Gastroesophageal sphincter (tissue), 4 donors: ENCODE results near the gene NEURL1. TPM values are rescaled to one million over a fixed set of nuclear protein-coding genes. Genes with fewer than 3 reads are reported as not detected.

Experiments
- ATAC-seq: fragments of 150-250 bp; one replicate; pipeline ENCODE4 v1.9.1; 2016; ENCODE audit warnings: mild to moderate bottlenecking, moderate library complexity
- H3K27ac ChIP-seq, 4 donors: fragments of 200-600 bp; sonication (generic) in 3 of 4; 1 replicate in 3 of 4; 2 replicates in 1 of 4; pipeline ENCODE4 v1.5.1; 2016 to 2019
- H3K27me3 ChIP-seq: fragments of 200-600 bp; sonication (generic); one replicate; pipeline ENCODE4 v1.5.1; 2019
- H3K36me3 ChIP-seq, 2 donors: fragments of 200-600 bp; sonication (generic); one replicate each; pipeline ENCODE4 v1.5.1; 2019; ENCODE audit warnings: control low read depth in 1 of 2
- H3K4me1 ChIP-seq, 3 donors: fragments of 200-600 bp; sonication (generic); 1 replicate in 2 of 3; 2 replicates in 1 of 3; pipeline ENCODE4 v1.5.1; 2016 to 2019; ENCODE audit warnings: control low read depth in 2 of 3
- H3K4me3 ChIP-seq, 2 donors: fragments of 200-600 bp; sonication (generic); one replicate each; pipeline ENCODE4 v1.5.1; 2019; ENCODE audit warnings: mild to moderate bottlenecking in 1 of 2, moderate library complexity in 1 of 2
- H3K9me3 ChIP-seq, 3 donors: fragments of 200-600 bp; sonication (generic); one replicate each; pipeline ENCODE4 v1.5.1; 2017 to 2019; ENCODE audit warnings: control low read depth in 2 of 3
- CTCF ChIP-seq, 4 experiments: fragments of 200-600 bp in 2 of 4; fragments of 450-650 bp in 2 of 4; sonication (generic) in 1 of 4; IDR thresholded peaks; one replicate each; pipeline ENCODE4 v1.5.1; 2017 to 2019; ENCODE audit warnings: antibody characterized with exemption in 4 of 4, mild to moderate bottlenecking in 2 of 4, moderate library complexity in 2 of 4
- EP300 ChIP-seq: sonication (generic); formaldehyde crosslinking; IDR thresholded peaks from one replicate; pipeline ENCODE4 v1.6.1; 2017; ENCODE audit warnings: antibody characterized with exemption, mild to moderate bottlenecking
- POLR2A ChIP-seq, 2 donors: fragments of 450-650 bp; IDR thresholded peaks; one replicate each; pipeline ENCODE4 v1.6.1; 2017; ENCODE audit warnings: antibody characterized with exemption in 2 of 2, mild to moderate bottlenecking in 2 of 2, moderate library complexity in 1 of 2
- POLR2AphosphoS5 ChIP-seq: sonication (generic); formaldehyde crosslinking; IDR thresholded peaks from one replicate; pipeline ENCODE4 v1.6.1; 2017; ENCODE audit warnings: antibody characterized with exemption
- WGBS, 2 donors: methylation state at CpG; one replicate each; pipeline ENCODE4 v1.1.5; 2018; ENCODE audit warnings: low coverage in 1 of 2; 5-methylcytosine and 5-hydroxymethylcytosine counted together
- total RNA-seq, 4 donors: library from RNA; depleted of rRNA; stranded (reverse); fragments of >200 nt; gene quantifications; one replicate each; pipeline ENCODE4 v1.1.0, GENCODE V29; 2016

Gene NEURL1
- total RNA-seq, 4 donors from 2014 or later, result 0.15 to 0.27 (median 0.19) TPM; not detected in 1

GRCh38 chr10:103465411-103466179, 27.9 kb upstream of the NEURL1 start:
- no peak overlapping the region for H3K27ac ChIP-seq
- no peak for TF ChIP-seq POLR2A (IDR thresholded peaks at IDR 0.05)
- no peak for TF ChIP-seq EP300
- no peak for TF ChIP-seq POLR2AphosphoS5
- TF ChIP-seq CTCF (IDR thresholded peaks at IDR 0.05), result no peak
- H3K27me3 ChIP-seq, result no peaks in the 10 kb centered on the region
- WGBS, 2 donors, result 86 to 93% methylated on average over 6 to 11 of the region's 14 CpGs
- H3K4me1 ChIP-seq, result no peaks in the 10 kb centered on the region
- no peaks in the 10 kb centered on the region for H3K36me3 ChIP-seq
- ATAC-seq, result no peak
- no peaks in the 10 kb centered on the region for H3K9me3 ChIP-seq
- H3K4me3 ChIP-seq, result no peak overlapping the region

- peaks cover 4% of the 10 kb centered on the region for H3K27me3 ChIP-seq
- H3K4me1 ChIP-seq, result peaks cover 0 to 9% (median 5%) of the 10 kb centered on the region in 3 donors
- no peaks in the 10 kb centered on the region for H3K9me3 ChIP-seq
- H3K36me3 ChIP-seq, result no peaks in the 10 kb centered on the region
- TF ChIP-seq POLR2A (IDR thresholded peaks at IDR 0.05), result no peak
- no peak for TF ChIP-seq EP300
- TF ChIP-seq CTCF (IDR thresholded peaks at IDR 0.05), result no peak
- no peak for TF ChIP-seq POLR2AphosphoS5
- WGBS, 2 donors, result 83% methylated on average over 2 to 3 of the region's 3 CpGs
- H3K4me3 ChIP-seq, result no peak overlapping the region
- ATAC-seq, result no peak
- no peak overlapping the region for H3K27ac ChIP-seq
These were observed 26.8 kb upstream of the NEURL1 start for GRCh38 chr10:103466734-103467133.

GRCh38 chr10:103467406-103467805, 26.1 kb upstream of the NEURL1 start:
- no peak for ATAC-seq
- TF ChIP-seq POLR2A (IDR thresholded peaks at IDR 0.05) (no peak), EP300 (no peak)
- 83% methylated on average over 7 of the region's 7 CpGs; no CpG with 5 or more reads in 1 of the 2 donors for WGBS, 2 donors
- peaks cover 0 to 14% (median 5%) of the 10 kb centered on the region in 3 donors for H3K4me1 ChIP-seq
- no peaks in the 10 kb centered on the region for H3K9me3 ChIP-seq
- H3K27ac ChIP-seq, result no peak overlapping the region
- peaks cover 4% of the 10 kb centered on the region for H3K27me3 ChIP-seq
- H3K4me3 ChIP-seq, result no peak overlapping the region
- no peaks in the 10 kb centered on the region for H3K36me3 ChIP-seq

- H3K4me1 ChIP-seq, result peaks cover 0 to 14% (median 5%) of the 10 kb centered on the region in 3 donors
- H3K9me3 ChIP-seq, result no peaks in the 10 kb centered on the region
- TF ChIP-seq POLR2A (IDR thresholded peaks at IDR 0.05) (no peak), POLR2AphosphoS5 (no peak), EP300 (no peak), CTCF (IDR thresholded peaks at IDR 0.05) (no peak)
- H3K4me3 ChIP-seq, result no peak overlapping the region
- WGBS, 2 donors, result 47 to 100% methylated on average over 2 to 5 of the region's 5 CpGs
- ATAC-seq, result no peak
- no peak overlapping the region for H3K27ac ChIP-seq
- peaks cover 4% of the 10 kb centered on the region for H3K27me3 ChIP-seq
- H3K36me3 ChIP-seq, result no peaks in the 10 kb centered on the region
These were observed 24.3 kb upstream of the NEURL1 start for GRCh38 chr10:103469201-103469600.

GRCh38 chr10:103470761-103471653, 22.5 kb upstream of the NEURL1 start:
- ATAC-seq, result peak; percentile 75
- no peaks in the 10 kb centered on the region for H3K9me3 ChIP-seq
- TF ChIP-seq EP300 (no peak), CTCF (IDR thresholded peaks at IDR 0.05) (no peak), POLR2AphosphoS5 (no peak), POLR2A (IDR thresholded peaks at IDR 0.05) (no peak)
- 65 to 69% methylated on average over 6 to 7 of the region's 14 CpGs for WGBS, 2 donors
- peaks cover 7% of the 10 kb centered on the region for H3K27me3 ChIP-seq
- H3K4me3 ChIP-seq, result no peak overlapping the region
- peaks cover 0 to 14% (median 5%) of the 10 kb centered on the region in 3 donors for H3K4me1 ChIP-seq
- H3K36me3 ChIP-seq, result no peaks in the 10 kb centered on the region
- peak overlapping the region in 3 of 4 donors; percentile 11 to 52 (median 14) for H3K27ac ChIP-seq
